IMR-90 (cell line): ENCODE results near the gene KRTAP1-5. TPM values are rescaled to one million over a fixed set of nuclear protein-coding genes. Genes with fewer than 3 reads are reported as not detected.

ENCODE experiments used
- ATAC-seq: fragments of 200-7000 bp; cut with Tn5 transposase; 2 replicates; pipeline ENCODE4 v1.9.1; 2020; ENCODE audit warnings: low read depth, mild to moderate bottlenecking, moderate library complexity
- BruUV-seq: library from RNA; stranded (reverse); fragments of 400-500 nt; replicated peaks from 2 replicates; lab custom pipeline; 2021; lab: Mats Ljungman, UMichigan
- CTCF ChIA-PET: fragments of 300-600 bp; formaldehyde crosslinking; extraction: SDS; loops from one replicate; lab custom pipeline; 2021; ENCODE audit warnings: antibody characterized with exemption; lab: Yijun Ruan, JAX
- POLR2A ChIA-PET: fragments of 300-600 bp; sonication (Branson Sonifier 250); formaldehyde crosslinking; loops from one replicate; lab custom pipeline; 2022; ENCODE audit warnings: antibody characterized with exemption; ENCODE audit not compliant: unreplicated experiment; lab: Charles Lee
- DNase-seq: peaks from one replicate; pipeline ENCODE4 v3.0.0; 2013
- H2AFZ ChIP-seq: replicated peaks from 2 replicates; pipeline ENCODE3; 2013; ENCODE audit warnings: low read length, mild to moderate bottlenecking; ENCODE audit not compliant: poor library complexity
- H2AK5ac ChIP-seq: 2 replicates; pipeline ENCODE4 v1.6.1; 2013; ENCODE audit warnings: low read depth, low read length, inconsistent platforms
- H2AK9ac ChIP-seq: replicated peaks from 2 replicates; pipeline ENCODE3; 2013; ENCODE audit warnings: mild to moderate bottlenecking, low read depth, low read length, moderate library complexity; ENCODE audit not compliant: poor library complexity
- H2BK120ac ChIP-seq: 2 replicates; pipeline ENCODE4 v1.6.1; 2013; ENCODE audit warnings: low read depth, low read length, inconsistent platforms
- H2BK15ac ChIP-seq: 3 replicates; pipeline ENCODE4 v1.6.1; 2013; ENCODE audit warnings: low read depth, low read length, inconsistent platforms
- H2BK20ac ChIP-seq: 2 replicates; pipeline ENCODE4 v1.6.1; 2013; ENCODE audit warnings: low read depth, mild to moderate bottlenecking, inconsistent platforms, low read length, moderate library complexity
- H2BK5ac ChIP-seq: 2 replicates; pipeline ENCODE4 v1.6.1; 2013; ENCODE audit warnings: mild to moderate bottlenecking, low read depth, low read length, inconsistent platforms; ENCODE audit not compliant: poor library complexity, severe bottlenecking
- H3K14ac ChIP-seq: replicated peaks from 2 replicates; pipeline ENCODE4 v1.6.1; 2013; ENCODE audit warnings: low read depth, low read length, inconsistent platforms
- H3K18ac ChIP-seq: 2 replicates; pipeline ENCODE4 v1.6.1; 2013; ENCODE audit warnings: low read depth, low read length, control low read depth
- H3K23ac ChIP-seq: 2 replicates; pipeline ENCODE4 v1.6.1; 2013; ENCODE audit warnings: low read depth, low read length, inconsistent platforms
- H3K27ac ChIP-seq: 2 replicates; pipeline ENCODE4 v1.5.1; 2013; ENCODE audit warnings: mild to moderate bottlenecking, control low read depth, low read length; ENCODE audit not compliant: insufficient read depth
- H3K27me3 ChIP-seq: 2 replicates; pipeline ENCODE4 v1.6.1; 2013; ENCODE audit warnings: low read length; ENCODE audit not compliant: control insufficient read depth, insufficient read depth
- H3K36me3 ChIP-seq: 2 replicates; pipeline ENCODE4 v1.6.1; 2013; ENCODE audit warnings: low read length, mixed read lengths; ENCODE audit not compliant: control insufficient read depth, insufficient read depth
- H3K4ac ChIP-seq: 2 replicates; pipeline ENCODE4 v1.6.1; 2013; ENCODE audit warnings: low read depth, low read length, inconsistent platforms
- H3K4me1 ChIP-seq: 2 replicates; pipeline ENCODE4 v1.6.1; 2013; ENCODE audit warnings: low read length, mixed read lengths; ENCODE audit not compliant: control insufficient read depth, insufficient read depth
- H3K4me2 ChIP-seq: 2 replicates; pipeline ENCODE4 v1.6.1; 2013; ENCODE audit warnings: low read depth, mild to moderate bottlenecking, control low read depth, low read length, moderate library complexity
- H3K4me3 ChIP-seq: 2 replicates; pipeline ENCODE4 v1.5.1; 2013; ENCODE audit warnings: low read depth, mild to moderate bottlenecking, control low read depth, low read length, moderate library complexity; ENCODE audit not compliant: insufficient read depth
- H3K56ac ChIP-seq: 2 replicates; pipeline ENCODE4 v1.6.1; 2013; ENCODE audit warnings: low read length, inconsistent platforms; ENCODE audit not compliant: insufficient read depth; ENCODE audit errors: extremely low read depth
- H3K79me1 ChIP-seq, 2 experiments: 2 replicates each; pipeline ENCODE4 v1.6.1; 2013; ENCODE audit warnings: low read length in 2 of 2, inconsistent platforms in 1 of 2, low read depth in 1 of 2
- H3K9ac ChIP-seq: 2 replicates; pipeline ENCODE4 v1.6.1; 2013; ENCODE audit warnings: low read depth, low read length, control low read depth
- H3K9me1 ChIP-seq: 2 replicates; pipeline ENCODE4 v1.6.1; 2013; ENCODE audit warnings: low read length, inconsistent platforms; ENCODE audit not compliant: insufficient read depth
- H3K9me3 ChIP-seq: 2 replicates; pipeline ENCODE4 v1.6.1; 2013; ENCODE audit warnings: low read length; ENCODE audit not compliant: control insufficient read depth, insufficient read depth
- H4K20me1 ChIP-seq: 2 replicates; pipeline ENCODE4 v1.6.1; 2013; ENCODE audit warnings: low read length, inconsistent platforms; ENCODE audit not compliant: insufficient read depth
- H4K5ac ChIP-seq: 2 replicates; pipeline ENCODE4 v1.6.1; 2013; ENCODE audit warnings: mild to moderate bottlenecking, low read depth, low read length, control low read depth
- H4K8ac ChIP-seq, 2 experiments: 2 replicates each; pipeline ENCODE4 v1.6.1; 2013; ENCODE audit warnings: low read depth in 2 of 2, low read length in 2 of 2, control low read depth in 1 of 2, inconsistent platforms in 1 of 2
- H4K91ac ChIP-seq: 2 replicates; pipeline ENCODE4 v1.6.1; 2013; ENCODE audit warnings: low read depth, low read length, inconsistent platforms; ENCODE audit not compliant: insufficient read depth
- ELK1 ChIP-seq: fragments of 150-350 bp; IDR thresholded peaks from 2 replicates; pipeline ENCODE4 v1.6.1; 2016; ENCODE audit warnings: low read depth, mild to moderate bottlenecking, low read length, moderate library complexity, borderline replicate concordance
- USF2 ChIP-seq: fragments of 150-350 bp; IDR thresholded peaks from 2 replicates; pipeline ENCODE4 v1.6.1; 2017; ENCODE audit warnings: mild to moderate bottlenecking, antibody characterized with exemption, low read length, low read depth
- WGBS, 2 experiments: methylation state at CpG; one replicate each; pipeline versions ENCODE4 v1.1.5 to v1.1.7; 2013; ENCODE audit warnings: missing lambda C conversion rate in 2 of 2; ENCODE audit not compliant: insufficient read length in 1 of 2; ENCODE audit errors: extremely low coverage in 2 of 2; 5-methylcytosine and 5-hydroxymethylcytosine counted together
- dilution Hi-C: fragments of 300-500 bp; cut with HindIII; formaldehyde crosslinking; loops from one replicate; pipeline ENCODE4 v1.14.3; 2018; ENCODE audit warnings: low sequenced_read_pairs; ENCODE audit not compliant: unreplicated experiment
- in situ Hi-C: fragments of 300-500 bp; cut with MboI; formaldehyde crosslinking; loops from 3 replicates; pipeline ENCODE4 v1.14.3; 2019; ENCODE audit warnings: low sequenced_read_pairs, inconsistent platforms, mixed read lengths
- intact Hi-C: fragments of 100-400 bp; cut with micrococcal nuclease; formaldehyde crosslinking; loops from 2 replicates; pipeline ENCODE4 v1.10.0; 2022
- polyA plus RNA-seq, 3 experiments: library from polyadenylated mRNA; depleted of rRNA; stranded (reverse); fragments of >200 nt; gene quantifications; 2 replicates each; pipeline ENCODE4 v1.2.3, GENCODE V29; 2012; ENCODE audit warnings: low replicate concordance in 1 of 3
- total RNA-seq: library from RNA; depleted of rRNA; stranded (reverse); fragments of >200 nt; gene quantifications from 2 replicates; pipeline ENCODE4 v1.2.3, GENCODE V29; 2012

The KRTAP1-5 gene
- total and polyA plus RNA-seq, 2 of the 4 experiments (the other 2 are of a cell fraction): 27.0 to 34.8 TPM

GRCh38 chr17:41042953-41043352, 15.9 kb upstream of the KRTAP1-5 start:
- in situ Hi-C loops (no loop called here), dilution Hi-C loops (no loop called here), intact Hi-C loops (no loop called here)
- no peak overlapping the region for H2BK5ac ChIP-seq
- ChIA-PET POLR2A (no interaction called here), CTCF (no interaction called here)
- no peak overlapping the region for H3K18ac ChIP-seq
- no peak overlapping the region for H3K4me2 ChIP-seq
- no peaks in the 10 kb centered on the region for H3K9me3 ChIP-seq
- H3K4me1 ChIP-seq: peaks cover 2% of the 10 kb centered on the region; the same call in 1 of the 2 replicates
- BruUV-seq: no TSS peak
- no peak overlapping the region for H3K9ac ChIP-seq
- H3K9me1 ChIP-seq: peaks cover 7% of the 10 kb centered on the region; the same call in 1 of the 2 replicates
- H4K91ac ChIP-seq: no peak overlapping the region
- H3K27me3 ChIP-seq: no peaks in the 10 kb centered on the region
- no peak overlapping the region for H2BK20ac ChIP-seq
- H3K36me3 ChIP-seq: no peaks in the 10 kb centered on the region
- DNase-seq: no peak
- no peaks in the 10 kb centered on the region for H4K20me1 ChIP-seq
- no peak overlapping the region for H4K8ac ChIP-seq
- H3K4ac ChIP-seq: no peak overlapping the region
- no peak overlapping the region for H3K27ac ChIP-seq
- WGBS, 2 experiments: no CpG with 5 or more reads among the region's 1 CpG
- no peak overlapping the region for H4K5ac ChIP-seq
- no peak for ATAC-seq
- no peak for TF ChIP-seq ELK1
- TF ChIP-seq USF2: no peak
- no peak overlapping the region for H2BK120ac ChIP-seq
- H2AK5ac ChIP-seq: no peak overlapping the region
- no peaks in the 10 kb centered on the region for H3K79me1 ChIP-seq
- no peak overlapping the region for H3K4me3 ChIP-seq
- H3K14ac ChIP-seq: no peak overlapping the region
- H2BK15ac ChIP-seq: no peak overlapping the region
- H3K23ac ChIP-seq: no peak overlapping the region
- H2AFZ ChIP-seq: no peak overlapping the region
- no peak overlapping the region for H3K56ac ChIP-seq
- no peak overlapping the region for H2AK9ac ChIP-seq
